ENCODE measurements around the gene NCKAP5. TPM values are rescaled to one million over a fixed set of nuclear protein-coding genes. Genes with fewer than 3 reads are reported as not detected.

NCKAP5 gene
- total and polyA plus RNA-seq, 2 of the 13 experiments (the other 11 are each of a cell fraction or from before 2014, with no cell fraction given) = 0.01 TPM; not detected in 1

- no peak for TF ChIP-seq ZNF784 (CRISPR knock-in tag; IDR thresholded peaks at IDR 0.05; ENCODE audit: borderline replicate concordance)
- TF ChIP-seq E2F5 (CRISPR knock-in tag; conservative IDR thresholded peaks at IDR 0.05) = no peak
- TF ChIP-seq RFXAP (CRISPR knock-in tag; IDR thresholded peaks at IDR 0.05; ENCODE audit: borderline replicate concordance) = no peak
- TF ChIP-seq CHD4 (IDR thresholded peaks at IDR 0.05; ENCODE audit: borderline replicate concordance, low read length) = no peak
- no peak for TF ChIP-seq MTERF4 (CRISPR knock-in tag; IDR thresholded peaks at IDR 0.05)
- no peak for TF ChIP-seq MTA3 (CRISPR knock-in tag; IDR thresholded peaks at IDR 0.05)
- no peak for TF ChIP-seq ZFP37 (CRISPR knock-in tag; IDR thresholded peaks at IDR 0.05; ENCODE audit: borderline replicate concordance)
- TF ChIP-seq SCMH1 (CRISPR knock-in tag; IDR thresholded peaks at IDR 0.05; ENCODE audit: borderline replicate concordance) = no peak
- TF ChIP-seq ZNF788 (CRISPR knock-in tag; IDR thresholded peaks at IDR 0.05; ENCODE audit: borderline replicate concordance) = no peak
- TF ChIP-seq HMGXB4 (CRISPR knock-in tag; IDR thresholded peaks at IDR 0.05; ENCODE audit: borderline replicate concordance in 1 of 2, low read depth in 1 of 2) = no peak
- TF ChIP-seq CEBPB (IDR thresholded peaks at IDR 0.05; ENCODE audit: borderline replicate concordance, low read depth, low read length) = no peak
- TF ChIP-seq ZNF615 (CRISPR knock-in tag; IDR thresholded peaks at IDR 0.05; ENCODE audit: borderline replicate concordance) = no peak
- no peak for TF ChIP-seq RORA (CRISPR knock-in tag; IDR thresholded peaks at IDR 0.05)
- no peak for TF ChIP-seq SOX13 (IDR thresholded peaks at IDR 0.05)
- peak in 1 of 2 experiments; percentile 73; a peak in 2 of 4 replicates for TF ChIP-seq SOX13 (CRISPR knock-in tag; conservative IDR thresholded peaks at IDR 0.05 in 1 of 2, IDR thresholded peaks at IDR 0.05 in 1 of 2)
- TF ChIP-seq USF2 (IDR thresholded peaks at IDR 0.05; ENCODE audit: low read depth, low read length) = no peak
- no peak for TF ChIP-seq USF2 (CRISPR knock-in tag; IDR thresholded peaks at IDR 0.05; ENCODE audit: borderline replicate concordance)
- TF ChIP-seq ZFP36L1 (CRISPR knock-in tag; IDR thresholded peaks at IDR 0.05) = no peak
- no peak for TF ChIP-seq ZNF598 (CRISPR knock-in tag; IDR thresholded peaks at IDR 0.05; ENCODE audit: borderline replicate concordance)
These were observed 936.1 kb downstream of the NCKAP5 start (continued) for GRCh38 chr2:132632000-132632649.

Measured in HepG2 (cell line).